SK-N-SH (cell line): ENCODE results near the gene RNF113B. TPM values are rescaled to one million over a fixed set of nuclear protein-coding genes. Genes with fewer than 3 reads are reported as not detected.

Source experiments
- CTCF ChIA-PET: fragments of 300-600, 350-600 bp; formaldehyde crosslinking; extraction: SDS; loops from one replicate; lab custom pipeline; 2021; lab: Yijun Ruan, JAX
- POLR2A ChIA-PET: fragments of 350-600 bp; sonication (Branson Sonifier 250); formaldehyde crosslinking; extraction: SDS; loops from one replicate; lab custom pipeline; 2020; ENCODE audit warnings: antibody characterized with exemption, inconsistent platforms; lab: Yijun Ruan, JAX
- DNase-seq: peaks from one replicate; pipeline ENCODE4 v3.0.0; 2012
- H2AFZ ChIP-seq: fragments of 200-600 bp; sonication (generic); 2 replicates; pipeline ENCODE4 v1.8.1; 2016; ENCODE audit warnings: antibody characterized with exemption, mild to moderate bottlenecking, low read depth
- H3F3A ChIP-seq: fragments of 200-600 bp; sonication (generic); replicated peaks from 2 replicates; pipeline ENCODE3; 2016; ENCODE audit warnings: antibody characterized with exemption, mild to moderate bottlenecking; ENCODE audit not compliant: insufficient read depth
- H3K27ac ChIP-seq, 2 experiments: fragments of 200-500 bp in 1 of 2; fragments of 200-600 bp in 1 of 2; sonication (Bioruptor generic) in 1 of 2; sonication (generic), shearing (Covaris generic) in 1 of 2; 2 replicates each; pipeline versions ENCODE4 v1.5.1 to v1.6.1; 2014 to 2016; ENCODE audit warnings: low read depth in 2 of 2, inconsistent platforms in 1 of 2, low read length in 1 of 2, mild to moderate bottlenecking in 1 of 2, mixed read lengths in 1 of 2
- H3K27me3 ChIP-seq: fragments of 200-600 bp; sonication (generic), shearing (Covaris generic); 2 replicates; pipeline ENCODE4 v1.6.1; 2016; ENCODE audit warnings: mixed run types; ENCODE audit not compliant: insufficient read depth
- H3K36me3 ChIP-seq, 2 experiments: fragments of 200-500 bp in 1 of 2; fragments of 200-600 bp in 1 of 2; sonication (Bioruptor generic) in 1 of 2; sonication (generic) in 1 of 2; replicated peaks in 1 of 2; 2 replicates each; pipeline versions ENCODE3 to v1.5.1; 2014 to 2016; ENCODE audit warnings: low read length in 1 of 2, mild to moderate bottlenecking in 1 of 2; ENCODE audit not compliant: insufficient read depth in 2 of 2, control insufficient read depth in 1 of 2
- H3K4me1 ChIP-seq, 2 experiments: fragments of 200-500 bp in 1 of 2; fragments of 200-600 bp in 1 of 2; sonication (Bioruptor generic) in 1 of 2; sonication (generic), shearing (Covaris generic) in 1 of 2; 2 replicates each; pipeline versions ENCODE4 v1.5.1 to v1.6.1; 2014 to 2016; ENCODE audit warnings: low read depth in 1 of 2, low read length in 1 of 2, mixed run types in 1 of 2; ENCODE audit not compliant: insufficient read depth in 2 of 2, control insufficient read depth in 1 of 2
- H3K4me2 ChIP-seq: fragments of 200-600 bp; sonication (generic), shearing (Covaris generic); 2 replicates; pipeline ENCODE4 v1.6.1; 2017; ENCODE audit warnings: mixed run types
- H3K4me3 ChIP-seq, 2 experiments: fragments of 200-500 bp in 1 of 2; fragments of 200-600 bp in 1 of 2; sonication (Bioruptor generic) in 1 of 2; sonication (generic), shearing (Covaris generic) in 1 of 2; 2 replicates each; pipeline versions ENCODE4 v1.5.1 to v1.8.1; 2014 to 2016; ENCODE audit warnings: low read depth in 2 of 2, inconsistent platforms in 1 of 2, low read length in 1 of 2, mild to moderate bottlenecking in 1 of 2, mixed read lengths in 1 of 2, moderate library complexity in 1 of 2
- H3K79me2 ChIP-seq: fragments of 200-600 bp; sonication (generic); 2 replicates; pipeline ENCODE4 v1.8.1; 2017; ENCODE audit warnings: mild to moderate bottlenecking; ENCODE audit not compliant: insufficient read depth
- H3K9ac ChIP-seq: fragments of 200-600 bp; sonication (generic); 2 replicates; pipeline ENCODE4 v1.6.1; 2017; ENCODE audit warnings: mixed run types
- H3K9me2 ChIP-seq: fragments of 200-600 bp; sonication (generic); 2 replicates; pipeline ENCODE4 v1.6.1; 2017; ENCODE audit warnings: mixed run types
- H3K9me3 ChIP-seq: fragments of 200-600 bp; sonication (generic); 2 replicates; pipeline ENCODE4 v1.6.1; 2017; ENCODE audit warnings: mixed run types, mild to moderate bottlenecking, moderate library complexity
- H4K20me1 ChIP-seq: fragments of 200-600 bp; sonication (generic); 2 replicates; pipeline ENCODE4 v1.6.1; 2017; ENCODE audit warnings: mild to moderate bottlenecking, mixed run types; ENCODE audit not compliant: insufficient read depth
- CTCF ChIP-seq: fragments of 200-600 bp; sonication (generic); IDR thresholded peaks from 2 replicates; pipeline ENCODE4 v1.6.1; 2017; ENCODE audit warnings: antibody characterized with exemption, mild to moderate bottlenecking, moderate library complexity
- EZH2phosphoT487 ChIP-seq: fragments of 200-600 bp; sonication (generic); IDR thresholded peaks from 2 replicates; pipeline ENCODE4 v1.6.1; 2017; ENCODE audit warnings: low read depth, mixed run types, mild to moderate bottlenecking, antibody characterized with exemption, moderate library complexity, borderline replicate concordance
- FOXJ3 ChIP-seq: sonication (generic); formaldehyde crosslinking; IDR thresholded peaks from 2 replicates; pipeline ENCODE4 v1.5.1; 2020; ENCODE audit warnings: mild to moderate bottlenecking, missing genetic modification reagents
- FOXM1 ChIP-seq: IDR thresholded peaks from 2 replicates; pipeline ENCODE4 v1.4.0; 2012; ENCODE audit warnings: low read depth, mild to moderate bottlenecking
- GATA2 ChIP-seq: sonication (generic); formaldehyde crosslinking; IDR thresholded peaks from 2 replicates; pipeline ENCODE4 v1.5.0; 2020; ENCODE audit warnings: mild to moderate bottlenecking, missing genetic modification reagents
- MXI1 ChIP-seq: IDR thresholded peaks from 2 replicates; pipeline ENCODE4 v1.6.1; 2012; ENCODE audit warnings: mild to moderate bottlenecking, low read depth, low read length, improper control_type of control experiment
- RCOR1 ChIP-seq: fragments of 150-350 bp; IDR thresholded peaks from 2 replicates; pipeline ENCODE4 v1.6.1; 2017; ENCODE audit warnings: antibody characterized with exemption, low read length
- RXRA ChIP-seq: IDR thresholded peaks from 2 replicates; pipeline ENCODE4 v1.4.0; 2012; ENCODE audit warnings: low read depth, mild to moderate bottlenecking, borderline replicate concordance
- SMC3 ChIP-seq: IDR thresholded peaks from 2 replicates; pipeline ENCODE4 v1.6.1; 2012; ENCODE audit warnings: low read depth, low read length, improper control_type of control experiment
- TAF1 ChIP-seq: IDR thresholded peaks from 2 replicates; pipeline ENCODE4 v1.6.1; 2012; ENCODE audit warnings: low read depth, mild to moderate bottlenecking, low read length, moderate library complexity, borderline replicate concordance
- TCF12 ChIP-seq: IDR thresholded peaks from 2 replicates; pipeline ENCODE4 v1.4.0; 2012
- USF1 ChIP-seq: IDR thresholded peaks from 2 replicates; pipeline ENCODE4 v1.4.0; 2012; ENCODE audit warnings: low read depth, borderline replicate concordance
- WGBS: methylation state at CpG from one replicate; pipeline ENCODE4 v1.1.6; 2017; ENCODE audit warnings: low lambda C conversion rate; 5-methylcytosine and 5-hydroxymethylcytosine counted together
- polyA plus RNA-seq, 3 experiments: library from polyadenylated mRNA; depleted of rRNA; stranded (reverse); fragments of >200 nt; gene quantifications; 2 replicates each; pipeline ENCODE4 v1.2.3, GENCODE V29; 2012
- TF ChIP-seq, protein P1 (sequence below): IDR thresholded peaks from 2 replicates; pipeline ENCODE4 v1.4.0; 2012; ENCODE audit warnings: low read depth
- TF ChIP-seq, protein P2 (sequence below): fragments of 150-350 bp; IDR thresholded peaks from 2 replicates; pipeline ENCODE4 v1.6.1; 2017; ENCODE audit warnings: antibody characterized with exemption, low read length, low read depth, borderline replicate concordance

The RNF113B gene
- polyA plus RNA-seq, 1 of the 3 experiments (the other 2 are of a cell fraction): not detected

DNA sequence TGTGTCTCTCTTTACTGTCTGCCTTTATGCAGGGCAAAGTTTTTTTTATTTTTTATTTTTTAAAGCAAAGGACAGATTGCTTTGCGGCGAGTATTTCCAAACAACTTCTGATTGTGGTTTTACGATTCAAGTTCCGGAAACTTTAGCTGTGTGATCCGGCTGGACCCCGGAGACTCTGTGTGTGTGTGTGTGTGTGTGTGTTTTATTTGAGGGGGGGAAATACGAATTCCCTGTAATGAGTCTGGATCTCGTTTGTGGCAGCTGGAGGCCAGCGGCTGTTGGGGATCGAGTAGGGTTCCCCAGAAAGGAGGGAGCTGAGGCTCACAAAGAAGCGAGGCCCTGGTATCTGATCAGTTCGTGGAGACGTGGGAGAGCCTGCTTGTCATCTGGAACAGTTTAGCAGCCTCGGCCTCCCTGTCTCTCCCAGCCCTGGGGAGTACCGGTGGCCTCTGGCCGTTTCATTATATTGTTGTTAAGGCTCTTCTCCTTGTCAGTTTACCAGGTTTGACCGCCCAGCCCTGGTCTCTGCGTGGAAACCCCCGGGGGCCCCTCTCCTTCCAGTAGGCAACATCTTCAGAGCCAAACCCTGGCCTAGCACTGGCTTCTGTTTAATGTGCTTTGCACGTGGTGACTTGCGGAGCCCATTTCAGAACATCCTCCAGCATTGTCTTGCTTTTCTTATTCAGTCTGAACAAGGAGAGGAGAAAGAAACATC lies 32.9 kb downstream of the RNF113B start:
- peaks cover 54% of the 10 kb centered on the region for H3K79me2 ChIP-seq
- peak overlapping the region; percentile 86 for H3K4me2 ChIP-seq
- H4K20me1 ChIP-seq: peaks cover 32% of the 10 kb centered on the region
- H3K4me3 ChIP-seq: peak overlapping the region; percentile 79 to 81
- peak overlapping the region; percentile 78; the same call in 1 of the 2 replicates for H2AFZ ChIP-seq
- ChIA-PET POLR2A (interaction anchor here (0.5 kb wide), 1 partner anchor 25 kb away, joined by 3 read pairs; no protein-coding TSS in a partner anchor), CTCF (interaction anchor here (0.6 to 1.6 kb wide), 5 partner anchors 26 to 509 kb away, joined by 3 to 5 read pairs (median 4); no protein-coding TSS in a partner anchor)
- H3K4me1 ChIP-seq: peaks cover 25 to 29% of the 10 kb centered on the region in 2 experiments
- peak overlapping the region; percentile 80 for H3K9ac ChIP-seq
- H3K36me3 ChIP-seq: peaks cover 0 to 5% of the 10 kb centered on the region in 2 experiments
- TF ChIP-seq RCOR1: no peak
- TF ChIP-seq, protein P1, sequence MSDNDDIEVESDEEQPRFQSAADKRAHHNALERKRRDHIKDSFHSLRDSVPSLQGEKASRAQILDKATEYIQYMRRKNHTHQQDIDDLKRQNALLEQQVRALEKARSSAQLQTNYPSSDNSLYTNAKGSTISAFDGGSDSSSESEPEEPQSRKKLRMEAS: peak; percentile 42
- no peak for TF ChIP-seq FOXM1
- no peak for TF ChIP-seq FOXJ3 (CRISPR knock-in tag)
- TF ChIP-seq RXRA: no peak
- TF ChIP-seq SMC3: peak; percentile 3; the same call in 1 of the 2 replicates
- TF ChIP-seq MXI1: peak; percentile 80
- peak; percentile 60 for TF ChIP-seq TCF12
- no peak for TF ChIP-seq EZH2phosphoT487
- TF ChIP-seq USF1: no peak
- no peak for TF ChIP-seq GATA2 (CRISPR knock-in tag)
- TF ChIP-seq, protein P2, sequence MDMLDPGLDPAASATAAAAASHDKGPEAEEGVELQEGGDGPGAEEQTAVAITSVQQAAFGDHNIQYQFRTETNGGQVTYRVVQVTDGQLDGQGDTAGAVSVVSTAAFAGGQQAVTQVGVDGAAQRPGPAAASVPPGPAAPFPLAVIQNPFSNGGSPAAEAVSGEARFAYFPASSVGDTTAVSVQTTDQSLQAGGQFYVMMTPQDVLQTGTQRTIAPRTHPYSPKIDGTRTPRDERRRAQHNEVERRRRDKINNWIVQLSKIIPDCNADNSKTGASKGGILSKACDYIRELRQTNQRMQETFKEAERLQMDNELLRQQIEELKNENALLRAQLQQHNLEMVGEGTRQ: no peak
- no peak for TF ChIP-seq TAF1
- no peak for TF ChIP-seq CTCF
- TF ChIP-seq, all 33 proteins: peak for 4
- Histone ChIP-seq H3K9me2 (no peaks in the 10 kb centered on the region), H3K27ac (peak overlapping the region; percentile 53 to 60; a peak in 3 of 4 replicates), H3K27me3 (no peaks in the 10 kb centered on the region), H3K9me3 (no peaks in the 10 kb centered on the region), H3F3A (no peaks in the 10 kb centered on the region)
- peak; percentile 66 for DNase-seq
- 13% methylated on average over 10 of the region's 21 CpGs for WGBS
